ENCODE measurements around the gene SH2B3.

GRCh38 chr12:111425655-111426054 is 19.9 kb downstream of the SH2B3 start:
- TF ChIP-seq POLR2AphosphoS5 (IDR thresholded peaks at IDR 0.05; ENCODE audit: borderline replicate concordance, low read depth, low read length) (no peak), EZH2 (IDR thresholded peaks at IDR 0.05) (no peak)
